Measurements from ENCODE around the gene KIF4A.

Gene KIF4A

GRCh38 chrX:70426286-70427278, 136.7 kb downstream of the KIF4A start:
- Histone ChIP-seq H3K36me3 (ENCODE audit: insufficient read depth, low read length) (no peaks in the 10 kb centered on the region), H3K79me2 (ENCODE audit: control insufficient read depth, insufficient read depth, low read length, unreplicated experiment) (no peaks in the 10 kb centered on the region), H3K4me3 (ENCODE audit: low read depth, low read length) (no peak overlapping the region), H3K27me3 (ENCODE audit: insufficient read depth, low read length) (no peaks in the 10 kb centered on the region), H3K4me1 (ENCODE audit: control insufficient read depth, insufficient read depth, low read length, unreplicated experiment) (no peaks in the 10 kb centered on the region), H2AFZ (ENCODE audit: low read length, unreplicated experiment) (no peak overlapping the region), H3K27ac (ENCODE audit: low read depth, low read length) (no peak overlapping the region)

- H3K4me3 ChIP-seq (ENCODE audit: low read depth, low read length) = no peak overlapping the region
- H3K27ac ChIP-seq (ENCODE audit: low read depth, low read length) = no peak overlapping the region
- H2AFZ ChIP-seq (ENCODE audit: low read length, unreplicated experiment) = no peak overlapping the region
- no peaks in the 10 kb centered on the region for H3K4me1 ChIP-seq (ENCODE audit: control insufficient read depth, insufficient read depth, low read length, unreplicated experiment)
- H3K79me2 ChIP-seq (ENCODE audit: control insufficient read depth, insufficient read depth, low read length, unreplicated experiment) = no peaks in the 10 kb centered on the region
- no peaks in the 10 kb centered on the region for H3K27me3 ChIP-seq (ENCODE audit: insufficient read depth, low read length)
- no peaks in the 10 kb centered on the region for H3K36me3 ChIP-seq (ENCODE audit: insufficient read depth, low read length)
Observed at GRCh38 chrX:70427365-70427764, 137.5 kb downstream of the KIF4A start.

- Histone ChIP-seq H3K36me3 (ENCODE audit: insufficient read depth, low read length) (no peaks in the 10 kb centered on the region), H3K4me3 (ENCODE audit: low read depth, low read length) (no peak overlapping the region), H2AFZ (ENCODE audit: low read length, unreplicated experiment) (no peak overlapping the region), H3K79me2 (ENCODE audit: control insufficient read depth, insufficient read depth, low read length, unreplicated experiment) (no peaks in the 10 kb centered on the region), H3K27ac (ENCODE audit: low read depth, low read length) (no peak overlapping the region), H3K27me3 (ENCODE audit: insufficient read depth, low read length) (no peaks in the 10 kb centered on the region), H3K4me1 (ENCODE audit: control insufficient read depth, insufficient read depth, low read length, unreplicated experiment) (no peaks in the 10 kb centered on the region)
Observed at GRCh38 chrX:70429759-70430158, 139.9 kb downstream of the KIF4A start.

- Histone ChIP-seq H3K27me3 (ENCODE audit: insufficient read depth, low read length) (no peaks in the 10 kb centered on the region), H3K4me1 (ENCODE audit: control insufficient read depth, insufficient read depth, low read length, unreplicated experiment) (peaks cover 20% of the 10 kb centered on the region), H3K27ac (ENCODE audit: low read depth, low read length) (no peak overlapping the region), H3K4me3 (ENCODE audit: low read depth, low read length) (peak overlapping the region; percentile 92), H2AFZ (ENCODE audit: low read length, unreplicated experiment) (peak overlapping the region; percentile 100), H3K36me3 (ENCODE audit: insufficient read depth, low read length) (no peaks in the 10 kb centered on the region), H3K79me2 (ENCODE audit: control insufficient read depth, insufficient read depth, low read length, unreplicated experiment) (no peaks in the 10 kb centered on the region)
Observed at GRCh38 chrX:70432936-70433847, 143.3 kb downstream of the KIF4A start.

GRCh38 chrX:70433848-70434351, 144.0 kb downstream of the KIF4A start:
- peak overlapping the region; percentile 100 for H2AFZ ChIP-seq (ENCODE audit: low read length, unreplicated experiment)
- H3K27me3 ChIP-seq (ENCODE audit: insufficient read depth, low read length) = no peaks in the 10 kb centered on the region
- peaks cover 26% of the 10 kb centered on the region for H3K4me1 ChIP-seq (ENCODE audit: control insufficient read depth, insufficient read depth, low read length, unreplicated experiment)
- H3K36me3 ChIP-seq (ENCODE audit: insufficient read depth, low read length) = no peaks in the 10 kb centered on the region
- no peaks in the 10 kb centered on the region for H3K79me2 ChIP-seq (ENCODE audit: control insufficient read depth, insufficient read depth, low read length, unreplicated experiment)
- peak overlapping the region; percentile 92 for H3K4me3 ChIP-seq (ENCODE audit: low read depth, low read length)
- peak overlapping the region; percentile 39; the same call in 1 of the 2 replicates for H3K27ac ChIP-seq (ENCODE audit: low read depth, low read length)

- Histone ChIP-seq H3K27me3 (ENCODE audit: insufficient read depth, low read length) (no peaks in the 10 kb centered on the region), H2AFZ (ENCODE audit: low read length, unreplicated experiment) (peak overlapping the region; percentile 100), H3K4me3 (ENCODE audit: low read depth, low read length) (peak overlapping the region; percentile 92), H3K36me3 (ENCODE audit: insufficient read depth, low read length) (no peaks in the 10 kb centered on the region), H3K79me2 (ENCODE audit: control insufficient read depth, insufficient read depth, low read length, unreplicated experiment) (no peaks in the 10 kb centered on the region), H3K27ac (ENCODE audit: low read depth, low read length) (peak overlapping the region; percentile 39), H3K4me1 (ENCODE audit: control insufficient read depth, insufficient read depth, low read length, unreplicated experiment) (peaks cover 30% of the 10 kb centered on the region)
Observed at GRCh38 chrX:70434352-70434866, 144.5 kb downstream of the KIF4A start.

- Histone ChIP-seq H3K27me3 (ENCODE audit: insufficient read depth, low read length) (no peaks in the 10 kb centered on the region), H3K79me2 (ENCODE audit: control insufficient read depth, insufficient read depth, low read length, unreplicated experiment) (no peaks in the 10 kb centered on the region), H3K27ac (ENCODE audit: low read depth, low read length) (peak overlapping the region; percentile 25), H2AFZ (ENCODE audit: low read length, unreplicated experiment) (peak overlapping the region; percentile 42), H3K36me3 (ENCODE audit: insufficient read depth, low read length) (no peaks in the 10 kb centered on the region), H3K4me3 (ENCODE audit: low read depth, low read length) (peak overlapping the region; percentile 92), H3K4me1 (ENCODE audit: control insufficient read depth, insufficient read depth, low read length, unreplicated experiment) (peaks cover 30% of the 10 kb centered on the region)
Observed at GRCh38 chrX:70434914-70435586, 145.1 kb downstream of the KIF4A start.

- Histone ChIP-seq H3K4me1 (ENCODE audit: control insufficient read depth, insufficient read depth, low read length, unreplicated experiment) (peaks cover 30% of the 10 kb centered on the region), H3K27me3 (ENCODE audit: insufficient read depth, low read length) (no peaks in the 10 kb centered on the region), H3K79me2 (ENCODE audit: control insufficient read depth, insufficient read depth, low read length, unreplicated experiment) (no peaks in the 10 kb centered on the region), H3K36me3 (ENCODE audit: insufficient read depth, low read length) (no peaks in the 10 kb centered on the region), H3K27ac (ENCODE audit: low read depth, low read length) (no peak overlapping the region), H2AFZ (ENCODE audit: low read length, unreplicated experiment) (no peak overlapping the region), H3K4me3 (ENCODE audit: low read depth, low read length) (no peak overlapping the region)
Observed at GRCh38 chrX:70436343-70436742, 146.4 kb downstream of the KIF4A start.

GRCh38 chrX:70437011-70437410, 147.1 kb downstream of the KIF4A start:
- Histone ChIP-seq H3K79me2 (ENCODE audit: control insufficient read depth, insufficient read depth, low read length, unreplicated experiment) (no peaks in the 10 kb centered on the region), H3K36me3 (ENCODE audit: insufficient read depth, low read length) (no peaks in the 10 kb centered on the region), H3K27ac (ENCODE audit: low read depth, low read length) (no peak overlapping the region), H3K4me3 (ENCODE audit: low read depth, low read length) (no peak overlapping the region), H2AFZ (ENCODE audit: low read length, unreplicated experiment) (no peak overlapping the region), H3K4me1 (ENCODE audit: control insufficient read depth, insufficient read depth, low read length, unreplicated experiment) (peaks cover 30% of the 10 kb centered on the region), H3K27me3 (ENCODE audit: insufficient read depth, low read length) (no peaks in the 10 kb centered on the region)
